Natural killer cell (primary cell): Measurements from ENCODE around the gene TFB1M. TPM values are rescaled to one million over a fixed set of nuclear protein-coding genes. Genes with fewer than 3 reads are reported as not detected.

Experiments used
- ATAC-seq, 3 donors: fragments of 150-1000 bp in 2 of 3; fragments of 200-7000 bp in 1 of 3; cut with Tn5 transposase; 1 replicate in 1 of 3; 2 replicates in 2 of 3; pipeline ENCODE4 v1.10.0; 2021; ENCODE audit warnings: mild to moderate bottlenecking in 2 of 3, moderate library complexity in 2 of 3
- DNase-seq, 2 donors: peaks; one replicate each; pipeline versions ENCODE4 v3.0.0 to v3.0.0-alpha.2; 2013 to 2021; ENCODE audit warnings: mixed read lengths in 1 of 2
- H3K27ac ChIP-seq: one replicate; pipeline ENCODE4 v1.5.1; 2013; ENCODE audit warnings: mild to moderate bottlenecking, low read length
- H3K27me3 ChIP-seq: one replicate; pipeline ENCODE4 v1.6.1; 2013; ENCODE audit warnings: low read length; ENCODE audit not compliant: control insufficient read depth, insufficient read depth
- H3K36me3 ChIP-seq: one replicate; pipeline ENCODE4 v1.6.1; 2013; ENCODE audit warnings: low read length; ENCODE audit not compliant: control insufficient read depth, insufficient read depth
- H3K4me1 ChIP-seq: one replicate; pipeline ENCODE4 v1.6.1; 2013; ENCODE audit warnings: low read length; ENCODE audit not compliant: control insufficient read depth, insufficient read depth
- H3K4me3 ChIP-seq: one replicate; pipeline ENCODE4 v1.5.1; 2013; ENCODE audit warnings: low read length
- H3K9me3 ChIP-seq: one replicate; pipeline ENCODE4 v1.6.1; 2013; ENCODE audit warnings: low read length; ENCODE audit not compliant: control insufficient read depth, insufficient read depth
- H3K27ac Mint-ChIP-seq, 2 donors: one replicate each; pipeline ENCODE4 v1.8.0; 2022; ENCODE audit warnings: mild to moderate bottlenecking in 2 of 2, mixed read lengths in 2 of 2, moderate library complexity in 1 of 2
- H3K27me3 Mint-ChIP-seq, 2 donors: one replicate each; pipeline ENCODE4 v1.8.0; 2022; ENCODE audit warnings: low read depth in 2 of 2, mixed read lengths in 2 of 2
- H3K36me3 Mint-ChIP-seq: one replicate; pipeline ENCODE4 v1.8.0; 2022; ENCODE audit warnings: mixed read lengths
- H3K4me1 Mint-ChIP-seq, 2 donors: one replicate each; pipeline ENCODE4 v1.8.0; 2022; ENCODE audit warnings: mixed read lengths in 2 of 2
- H3K4me3 Mint-ChIP-seq: one replicate; pipeline ENCODE4 v1.8.0; 2022; ENCODE audit warnings: mild to moderate bottlenecking, moderate library complexity, mixed read lengths
- H3K9me3 Mint-ChIP-seq, 2 donors: one replicate each; pipeline ENCODE4 v1.8.0; 2022; ENCODE audit warnings: mixed read lengths in 2 of 2
- WGBS: methylation state at CpG from one replicate; pipeline ENCODE4 v1.1.7; 2013; ENCODE audit warnings: missing lambda C conversion rate; ENCODE audit not compliant: insufficient coverage; 5-methylcytosine and 5-hydroxymethylcytosine counted together
- intact Hi-C: fragments of 100-400 bp; cut with micrococcal nuclease; formaldehyde crosslinking; loops from one replicate; pipeline ENCODE4 v1.14.2; 2022
- total RNA-seq, 4 donors: library from RNA; stranded (reverse); fragments of 120-200 nt in 1 of 4; gene quantifications; one replicate each; pipeline versions ENCODE4 v1.2.3 to v1.2.4, GENCODE V29; 2013 to 2022
- TF ChIP-seq, protein P1 (sequence below): fragments of 200-600 bp; IDR thresholded peaks from one replicate; pipeline ENCODE4 v1.8.0; 2022; ENCODE audit warnings: antibody characterized with exemption

Gene TFB1M
- total RNA-seq, 3 donors from 2014 or later (not counting 1 experiment from before 2014, with no cell fraction given): 14.1 to 20.1 (median 17.1) TPM

DNA sequence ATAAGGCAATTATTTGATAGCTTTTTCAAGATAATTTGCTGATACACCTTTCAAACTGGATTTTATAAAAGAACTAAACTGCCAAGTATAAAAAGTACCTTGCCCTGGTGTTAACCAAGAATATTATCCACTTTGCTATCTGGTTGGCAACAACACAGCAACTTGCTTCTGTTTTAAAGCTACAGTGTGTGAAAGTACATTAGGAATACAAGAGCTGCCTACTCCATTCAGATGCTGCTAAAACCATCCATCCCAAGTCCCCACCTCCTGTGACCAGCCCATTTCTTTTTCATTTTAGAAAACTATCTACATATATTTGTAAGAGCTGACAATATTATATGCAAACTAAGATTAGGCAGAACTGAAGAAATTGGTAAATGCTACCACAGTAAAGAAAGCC lies 37.6 kb downstream of the TFB1M start:
- no peaks in the 10 kb centered on the region for H3K9me3 ChIP-seq
- H3K36me3 ChIP-seq: peaks cover 33% of the 10 kb centered on the region
- no peaks in the 10 kb centered on the region for H3K4me1 ChIP-seq
- H3K27me3 ChIP-seq: no peaks in the 10 kb centered on the region
- ATAC-seq (no peak), DNase-seq (no peak)
- Mint-ChIP-seq H3K9me3 (no peaks in the 10 kb centered on the region), H3K36me3 (no peaks in the 10 kb centered on the region), H3K27ac (no peak overlapping the region), H3K4me3 (no peak overlapping the region), H3K27me3 (no peaks in the 10 kb centered on the region), H3K4me1 (peaks cover 5% of the 10 kb centered on the region in 2 donors)
- intact Hi-C loops: no loop called here
- no peak overlapping the region for H3K4me3 ChIP-seq
- TF ChIP-seq, protein P1, sequence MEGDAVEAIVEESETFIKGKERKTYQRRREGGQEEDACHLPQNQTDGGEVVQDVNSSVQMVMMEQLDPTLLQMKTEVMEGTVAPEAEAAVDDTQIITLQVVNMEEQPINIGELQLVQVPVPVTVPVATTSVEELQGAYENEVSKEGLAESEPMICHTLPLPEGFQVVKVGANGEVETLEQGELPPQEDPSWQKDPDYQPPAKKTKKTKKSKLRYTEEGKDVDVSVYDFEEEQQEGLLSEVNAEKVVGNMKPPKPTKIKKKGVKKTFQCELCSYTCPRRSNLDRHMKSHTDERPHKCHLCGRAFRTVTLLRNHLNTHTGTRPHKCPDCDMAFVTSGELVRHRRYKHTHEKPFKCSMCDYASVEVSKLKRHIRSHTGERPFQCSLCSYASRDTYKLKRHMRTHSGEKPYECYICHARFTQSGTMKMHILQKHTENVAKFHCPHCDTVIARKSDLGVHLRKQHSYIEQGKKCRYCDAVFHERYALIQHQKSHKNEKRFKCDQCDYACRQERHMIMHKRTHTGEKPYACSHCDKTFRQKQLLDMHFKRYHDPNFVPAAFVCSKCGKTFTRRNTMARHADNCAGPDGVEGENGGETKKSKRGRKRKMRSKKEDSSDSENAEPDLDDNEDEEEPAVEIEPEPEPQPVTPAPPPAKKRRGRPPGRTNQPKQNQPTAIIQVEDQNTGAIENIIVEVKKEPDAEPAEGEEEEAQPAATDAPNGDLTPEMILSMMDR: no peak
- H3K27ac ChIP-seq: no peak overlapping the region

DNA sequence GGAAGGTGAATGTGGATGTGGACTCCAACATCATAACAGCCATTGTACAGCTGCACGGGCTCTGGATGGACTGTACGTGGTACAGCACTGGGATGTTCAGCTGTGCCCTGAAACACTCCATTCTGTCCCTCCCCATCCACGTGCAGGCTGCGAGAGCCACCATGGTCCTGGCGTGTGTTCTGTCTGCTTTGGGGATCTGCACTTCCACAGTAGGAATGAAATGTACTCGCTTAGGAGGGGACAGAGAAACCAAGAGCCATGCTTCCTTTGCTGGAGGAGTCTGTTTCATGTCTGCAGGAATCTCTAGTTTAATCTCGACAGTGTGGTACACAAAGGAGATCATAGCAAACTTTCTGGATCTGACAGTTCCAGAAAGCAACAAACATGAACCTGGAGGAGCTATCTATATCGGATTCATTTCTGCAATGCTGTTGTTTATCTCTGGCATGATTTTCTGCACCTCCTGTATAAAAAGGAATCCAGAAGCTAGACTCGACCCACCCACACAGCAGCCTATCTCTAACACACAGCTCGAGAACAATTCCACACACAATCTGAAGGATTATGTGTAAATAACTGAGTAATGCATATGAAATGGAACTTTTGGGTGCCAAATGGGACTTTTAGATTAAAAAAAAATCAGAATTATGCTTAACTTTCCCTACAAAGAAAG lies 38.3 kb downstream of the TFB1M start:
- ATAC-seq: no peak
- intact Hi-C loops: no loop called here

DNA sequence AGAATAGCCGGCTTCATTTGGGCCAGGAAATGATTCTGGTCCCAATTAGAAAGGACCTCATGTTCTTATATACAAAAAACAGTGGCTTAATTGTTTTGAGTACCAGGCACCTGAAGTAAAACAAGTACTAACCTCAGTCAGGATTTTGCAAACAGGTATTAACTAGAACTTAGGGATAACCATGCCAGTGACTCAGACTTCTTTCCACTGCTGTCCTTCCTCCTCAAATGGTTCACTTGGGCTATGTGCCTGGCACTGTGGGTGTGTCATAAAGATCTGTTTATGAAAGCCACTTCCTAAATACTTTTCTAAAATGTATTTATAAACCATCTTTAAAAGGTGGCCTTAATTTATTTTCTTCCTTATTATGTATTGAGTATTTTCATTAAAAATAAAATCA lies 39.8 kb downstream of the TFB1M start:
- Histone ChIP-seq H3K9me3 (no peaks in the 10 kb centered on the region), H3K27me3 (no peaks in the 10 kb centered on the region), H3K27ac (no peak overlapping the region), H3K36me3 (peaks cover 27% of the 10 kb centered on the region), H3K4me3 (no peak overlapping the region), H3K4me1 (no peaks in the 10 kb centered on the region)
- H3K4me3 Mint-ChIP-seq: no peak overlapping the region
- ATAC-seq (no peak), DNase-seq (no peak)
- no peaks in the 10 kb centered on the region for H3K9me3 Mint-ChIP-seq
- 100% methylated on average over 1 of the region's 1 CpG for WGBS
- H3K27me3 Mint-ChIP-seq: no peaks in the 10 kb centered on the region
- no peaks in the 10 kb centered on the region for H3K36me3 Mint-ChIP-seq
- intact Hi-C loops: no loop called here
- TF ChIP-seq, protein P1: no peak
- H3K27ac Mint-ChIP-seq: no peak overlapping the region
- peaks cover 5% of the 10 kb centered on the region in 2 donors for H3K4me1 Mint-ChIP-seq

More for the DNA sequence above, 38.3 kb downstream of the TFB1M start:
- Mint-ChIP-seq H3K4me3 (no peak overlapping the region), H3K27ac (no peak overlapping the region), H3K36me3 (no peaks in the 10 kb centered on the region), H3K27me3 (no peaks in the 10 kb centered on the region), H3K4me1 (peaks cover 5% of the 10 kb centered on the region in 2 donors), H3K9me3 (no peaks in the 10 kb centered on the region)
- H3K27me3 ChIP-seq: no peaks in the 10 kb centered on the region
- H3K4me3 ChIP-seq: no peak overlapping the region
- no peaks in the 10 kb centered on the region for H3K4me1 ChIP-seq
- DNase-seq: no peak
- peaks cover 32% of the 10 kb centered on the region for H3K36me3 ChIP-seq
- no peaks in the 10 kb centered on the region for H3K9me3 ChIP-seq
- TF ChIP-seq, protein P1: no peak
- H3K27ac ChIP-seq: no peak overlapping the region
- 97% methylated on average over 8 of the region's 10 CpGs for WGBS

DNA sequence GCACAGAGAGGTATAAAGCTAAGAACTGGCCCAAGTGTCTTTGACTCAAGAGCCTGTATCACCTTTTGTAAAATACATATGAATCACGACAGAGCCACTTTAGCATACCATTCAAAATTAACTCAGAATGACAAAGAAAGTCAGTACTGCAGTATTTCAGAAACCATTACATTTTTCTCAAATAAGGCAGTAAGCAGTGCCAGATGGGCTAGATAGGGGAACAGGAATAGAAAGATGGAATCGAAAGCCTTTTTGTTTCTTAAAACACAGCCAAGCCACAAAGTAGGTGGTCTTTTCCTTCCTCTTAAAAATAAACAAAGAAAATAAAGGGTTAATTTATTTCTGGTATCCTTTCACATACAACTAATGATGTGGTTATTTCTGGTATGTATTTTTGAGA lies 40.2 kb downstream of the TFB1M start:
- TF ChIP-seq, protein P1: no peak
- intact Hi-C loops: no loop called here
- no peak overlapping the region for H3K27ac Mint-ChIP-seq
- DNase-seq (no peak), ATAC-seq (no peak)
- Histone ChIP-seq H3K27me3 (no peaks in the 10 kb centered on the region), H3K27ac (no peak overlapping the region), H3K36me3 (peaks cover 23% of the 10 kb centered on the region), H3K4me3 (no peak overlapping the region), H3K9me3 (no peaks in the 10 kb centered on the region), H3K4me1 (no peaks in the 10 kb centered on the region)
- H3K27me3 Mint-ChIP-seq: no peaks in the 10 kb centered on the region
- H3K4me1 Mint-ChIP-seq: peaks cover 5% of the 10 kb centered on the region in 2 donors
- no peaks in the 10 kb centered on the region for H3K36me3 Mint-ChIP-seq
- no peaks in the 10 kb centered on the region for H3K9me3 Mint-ChIP-seq
- WGBS: no CpG with 5 or more reads among the region's 2 CpGs
- H3K4me3 Mint-ChIP-seq: no peak overlapping the region
